PC-3 (cell line): ENCODE results near the gene SLCO3A1. TPM values are rescaled to one million over a fixed set of nuclear protein-coding genes. Genes with fewer than 3 reads are reported as not detected.

ENCODE experiments used
- ATAC-seq: fragments of 200-7000 bp; cut with Tn5 transposase; 2 replicates; pipeline ENCODE4 v1.9.1; 2020; ENCODE audit warnings: mild to moderate bottlenecking, moderate library complexity
- BruUV-seq: library from RNA; stranded (reverse); fragments of 400-500 nt; replicated peaks from 2 replicates; lab custom pipeline; 2021; lab: Mats Ljungman, UMichigan
- CTCF ChIA-PET: fragments of 300-600 bp; sonication (Branson Sonifier 250); formaldehyde crosslinking; loops from one replicate; lab custom pipeline; 2022; ENCODE audit warnings: antibody characterized with exemption; lab: Charles Lee
- POLR2A ChIA-PET: fragments of 300-600 bp; sonication (Branson Sonifier 250); formaldehyde crosslinking; loops from one replicate; lab custom pipeline; 2022; ENCODE audit warnings: antibody characterized with exemption; ENCODE audit not compliant: unreplicated experiment; lab: Charles Lee
- DNase-seq: peaks from one replicate; pipeline ENCODE4 v3.0.0-alpha.2; 2015
- H2AFZ ChIP-seq: fragments of 300-600 bp; sonication (generic); 2 replicates; pipeline ENCODE4 v1.6.0; 2016; ENCODE audit warnings: antibody characterized with exemption, low read length
- H3F3A ChIP-seq: fragments of 300-600 bp; sonication (generic); one replicate; pipeline ENCODE4 v1.6.0; 2017; ENCODE audit warnings: antibody characterized with exemption, low read length, control low read depth, mild to moderate bottlenecking; ENCODE audit not compliant: unreplicated experiment
- H3K27ac ChIP-seq: fragments of 300-600 bp; sonication (generic); 2 replicates; pipeline ENCODE4 v1.5.1; 2016; ENCODE audit warnings: mild to moderate bottlenecking, low read length
- H3K27me3 ChIP-seq: fragments of 300-600 bp; sonication (generic); 2 replicates; pipeline ENCODE4 v1.6.1; 2016; ENCODE audit warnings: low read length, mixed read lengths
- H3K36me3 ChIP-seq: fragments of 300-600 bp; sonication (generic); 2 replicates; pipeline ENCODE4 v1.6.1; 2016; ENCODE audit warnings: low read depth, mixed run types, low read length, mixed read lengths
- H3K4me1 ChIP-seq: fragments of 300-600 bp; sonication (generic); 2 replicates; pipeline ENCODE4 v1.5.1; 2016; ENCODE audit warnings: low read length; ENCODE audit not compliant: insufficient read depth
- H3K4me2 ChIP-seq: fragments of 300-600 bp; sonication (generic); 2 replicates; pipeline ENCODE4 v1.6.0; 2016; ENCODE audit warnings: low read length
- H3K4me3 ChIP-seq: fragments of 300-600 bp; sonication (generic); 2 replicates; pipeline ENCODE4 v1.5.1; 2016; ENCODE audit warnings: mild to moderate bottlenecking, low read length, mixed read lengths
- H3K79me2 ChIP-seq: fragments of 300-600 bp; sonication (generic); 2 replicates; pipeline ENCODE4 v1.6.1; 2017; ENCODE audit warnings: low read length, mixed read lengths
- H3K9ac ChIP-seq: fragments of 300-600 bp; sonication (generic); 2 replicates; pipeline ENCODE4 v1.6.0; 2016; ENCODE audit warnings: mild to moderate bottlenecking, low read length
- H3K9me2 ChIP-seq: fragments of 300-600 bp; sonication (generic); replicated peaks from 2 replicates; pipeline ENCODE4 v1.6.1; 2016; ENCODE audit warnings: mixed run types, low read length, mixed read lengths
- H3K9me3 ChIP-seq: fragments of 300-600 bp; sonication (generic); 2 replicates; pipeline ENCODE4 v1.6.1; 2016; ENCODE audit warnings: low read length, mixed read lengths
- H4K20me1 ChIP-seq: fragments of 300-600 bp; sonication (generic); 2 replicates; pipeline ENCODE4 v1.6.1; 2016; ENCODE audit warnings: low read length, mixed read lengths
- EZH2 ChIP-seq: fragments of 300-600 bp; sonication (generic); IDR thresholded peaks from one replicate; pipeline ENCODE4 v1.6.1; 2017; ENCODE audit warnings: antibody characterized with exemption, mild to moderate bottlenecking, low read length; ENCODE audit not compliant: unreplicated experiment
- EZH2phosphoT487 ChIP-seq: fragments of 300-600 bp; sonication (generic); IDR thresholded peaks from 2 replicates; pipeline ENCODE4 v1.6.1; 2018; ENCODE audit warnings: mild to moderate bottlenecking, antibody characterized with exemption, low read length, borderline replicate concordance
- intact Hi-C: fragments of 100-400 bp; cut with micrococcal nuclease; formaldehyde crosslinking; loops from 2 replicates; pipeline ENCODE4 v1.9.0; 2023
- total RNA-seq: library from RNA; depleted of rRNA; stranded (reverse); fragments of >200 nt; gene quantifications from 2 replicates; pipeline ENCODE4 v1.2.3, GENCODE V29; 2014
- TF ChIP-seq, protein P1 (sequence below): fragments of 300-600 bp; sonication (generic); conservative IDR thresholded peaks from 2 replicates; pipeline ENCODE4 v1.5.1; 2017; ENCODE audit warnings: antibody characterized with exemption, low read depth, mild to moderate bottlenecking, low read length

Gene SLCO3A1
- total RNA-seq, 1 experiment from 2014 or later, result 0.07 TPM

DNA sequence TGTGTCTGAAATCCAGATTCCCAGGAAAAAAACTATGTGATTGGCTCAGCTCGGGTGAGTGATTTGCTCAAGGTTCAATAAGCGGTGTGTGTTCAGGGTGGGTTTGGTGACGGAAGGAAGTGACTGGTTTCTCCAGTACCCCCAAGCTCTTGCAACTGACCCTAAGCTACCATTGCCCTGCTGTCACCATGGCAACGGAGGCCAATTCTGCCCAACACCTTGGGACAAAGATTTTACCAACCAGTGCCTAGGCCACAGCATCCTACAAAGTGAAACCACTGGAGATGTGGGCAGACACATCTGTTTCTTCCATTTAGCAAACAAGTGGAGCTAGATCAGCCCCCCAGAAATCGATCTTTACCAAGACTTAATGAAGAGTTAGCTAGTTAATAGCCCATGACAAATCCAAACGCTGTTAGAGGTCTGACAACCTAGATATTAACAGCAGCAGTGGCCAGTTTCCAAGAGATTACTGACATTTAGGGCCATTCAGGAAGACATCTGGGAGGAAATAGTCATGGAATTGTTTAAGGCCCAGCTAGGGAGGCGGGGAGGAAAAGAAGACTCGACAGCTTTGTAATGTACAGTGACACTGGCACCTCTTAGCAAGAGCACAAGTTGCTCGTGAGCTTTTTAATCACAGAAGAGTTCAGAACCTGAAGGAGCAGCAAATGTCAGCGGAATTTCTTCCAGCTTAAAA lies 195.9 kb downstream of the SLCO3A1 start:
- ChIA-PET CTCF (no interaction called here), POLR2A (no interaction called here)
- Histone ChIP-seq H2AFZ (no peak overlapping the region), H3K9me3 (no peaks in the 10 kb centered on the region), H3K36me3 (no peaks in the 10 kb centered on the region), H3K27me3 (no peaks in the 10 kb centered on the region), H4K20me1 (no peaks in the 10 kb centered on the region), H3F3A (no peaks in the 10 kb centered on the region), H3K4me1 (no peaks in the 10 kb centered on the region), H3K79me2 (no peaks in the 10 kb centered on the region), H3K27ac (no peak overlapping the region), H3K9me2 (no peaks in the 10 kb centered on the region), H3K9ac (no peak overlapping the region), H3K4me2 (no peak overlapping the region), H3K4me3 (no peak overlapping the region)
- intact Hi-C loops, result no loop called here
- ATAC-seq (no peak), DNase-seq (no peak)
- no peak for TF ChIP-seq EZH2phosphoT487
- TF ChIP-seq, protein P1, sequence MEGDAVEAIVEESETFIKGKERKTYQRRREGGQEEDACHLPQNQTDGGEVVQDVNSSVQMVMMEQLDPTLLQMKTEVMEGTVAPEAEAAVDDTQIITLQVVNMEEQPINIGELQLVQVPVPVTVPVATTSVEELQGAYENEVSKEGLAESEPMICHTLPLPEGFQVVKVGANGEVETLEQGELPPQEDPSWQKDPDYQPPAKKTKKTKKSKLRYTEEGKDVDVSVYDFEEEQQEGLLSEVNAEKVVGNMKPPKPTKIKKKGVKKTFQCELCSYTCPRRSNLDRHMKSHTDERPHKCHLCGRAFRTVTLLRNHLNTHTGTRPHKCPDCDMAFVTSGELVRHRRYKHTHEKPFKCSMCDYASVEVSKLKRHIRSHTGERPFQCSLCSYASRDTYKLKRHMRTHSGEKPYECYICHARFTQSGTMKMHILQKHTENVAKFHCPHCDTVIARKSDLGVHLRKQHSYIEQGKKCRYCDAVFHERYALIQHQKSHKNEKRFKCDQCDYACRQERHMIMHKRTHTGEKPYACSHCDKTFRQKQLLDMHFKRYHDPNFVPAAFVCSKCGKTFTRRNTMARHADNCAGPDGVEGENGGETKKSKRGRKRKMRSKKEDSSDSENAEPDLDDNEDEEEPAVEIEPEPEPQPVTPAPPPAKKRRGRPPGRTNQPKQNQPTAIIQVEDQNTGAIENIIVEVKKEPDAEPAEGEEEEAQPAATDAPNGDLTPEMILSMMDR, result no peak
- TF ChIP-seq EZH2, result no peak
- no TSS peak for BruUV-seq

- H3K4me2 ChIP-seq, result no peak overlapping the region
- no peaks in the 10 kb centered on the region for H3K79me2 ChIP-seq
- no peak overlapping the region for H3K27ac ChIP-seq
- POLR2A ChIA-PET, result no interaction called here
- H3K4me3 ChIP-seq, result no peak overlapping the region
- no peak overlapping the region for H2AFZ ChIP-seq
- H4K20me1 ChIP-seq, result no peaks in the 10 kb centered on the region
- H3K36me3 ChIP-seq, result no peaks in the 10 kb centered on the region
- no TSS peak for BruUV-seq
- intact Hi-C loops, result no loop called here
- no peaks in the 10 kb centered on the region for H3K9me2 ChIP-seq
- TF ChIP-seq EZH2, result no peak
- no peak for TF ChIP-seq EZH2phosphoT487
- TF ChIP-seq, protein P1, result no peak
- ATAC-seq (no peak), DNase-seq (no peak)
- H3K27me3 ChIP-seq, result no peaks in the 10 kb centered on the region
- CTCF ChIA-PET, result no interaction called here
- no peak overlapping the region for H3K9ac ChIP-seq
- H3K4me1 ChIP-seq, result no peaks in the 10 kb centered on the region
- H3F3A ChIP-seq, result no peaks in the 10 kb centered on the region
- H3K9me3 ChIP-seq, result no peaks in the 10 kb centered on the region
These were observed 196.9 kb downstream of the SLCO3A1 start for GRCh38 chr15:92050220-92050898.

- POLR2A ChIA-PET, result no interaction called here
- Histone ChIP-seq H3K27me3 (peaks cover 10% of the 10 kb centered on the region), H3K9me3 (no peaks in the 10 kb centered on the region), H2AFZ (no peak overlapping the region), H4K20me1 (no peaks in the 10 kb centered on the region), H3K36me3 (no peaks in the 10 kb centered on the region), H3K9ac (no peak overlapping the region), H3K4me3 (no peak overlapping the region), H3K4me2 (no peak overlapping the region), H3K27ac (no peak overlapping the region), H3K79me2 (no peaks in the 10 kb centered on the region), H3K9me2 (no peaks in the 10 kb centered on the region), H3F3A (no peaks in the 10 kb centered on the region), H3K4me1 (no peaks in the 10 kb centered on the region)
- no TSS peak for BruUV-seq
- TF ChIP-seq, protein P1, result no peak
- TF ChIP-seq EZH2 (no peak), EZH2phosphoT487 (no peak)
- no peak for ATAC-seq
- CTCF ChIA-PET, result no interaction called here
- intact Hi-C loops, result no loop called here
- no peak for DNase-seq
These were observed 198.2 kb downstream of the SLCO3A1 start for GRCh38 chr15:92051716-92052115.
